ENCODE data around the gene SMU1.

GRCh38 chr9:33024126-33024965 lies 52.1 kb downstream of the SMU1 start:
- TF ChIP-seq CTCF (IDR thresholded peaks at IDR 0.05) (no peak), POLR2AphosphoS5 (IDR thresholded peaks at IDR 0.05; ENCODE audit: low read depth, low read length) (no peak)

Data from Panc1 (cell line).